Stimulated activated CD4-positive, alpha-beta T cell treated with anti-CD3 and anti-CD28 coated beads, Interleukin-1b, Interleukin-23, amount 100 ng/mL, for 1 hour (primary cell): ENCODE measurements around the gene DPYSL5.
"Not testable (repeated sequence)": the region's sequence is repeated elsewhere in the genome, so short reads cannot be mapped to it uniquely, and the experiment has no call there.

Experiments
- DNase-seq, 2 donors: peaks; one replicate each; pipeline ENCODE4 v3.0.0-alpha.2; 2020; ENCODE audit warnings: low read depth in 2 of 2

The DPYSL5 gene

DNA sequence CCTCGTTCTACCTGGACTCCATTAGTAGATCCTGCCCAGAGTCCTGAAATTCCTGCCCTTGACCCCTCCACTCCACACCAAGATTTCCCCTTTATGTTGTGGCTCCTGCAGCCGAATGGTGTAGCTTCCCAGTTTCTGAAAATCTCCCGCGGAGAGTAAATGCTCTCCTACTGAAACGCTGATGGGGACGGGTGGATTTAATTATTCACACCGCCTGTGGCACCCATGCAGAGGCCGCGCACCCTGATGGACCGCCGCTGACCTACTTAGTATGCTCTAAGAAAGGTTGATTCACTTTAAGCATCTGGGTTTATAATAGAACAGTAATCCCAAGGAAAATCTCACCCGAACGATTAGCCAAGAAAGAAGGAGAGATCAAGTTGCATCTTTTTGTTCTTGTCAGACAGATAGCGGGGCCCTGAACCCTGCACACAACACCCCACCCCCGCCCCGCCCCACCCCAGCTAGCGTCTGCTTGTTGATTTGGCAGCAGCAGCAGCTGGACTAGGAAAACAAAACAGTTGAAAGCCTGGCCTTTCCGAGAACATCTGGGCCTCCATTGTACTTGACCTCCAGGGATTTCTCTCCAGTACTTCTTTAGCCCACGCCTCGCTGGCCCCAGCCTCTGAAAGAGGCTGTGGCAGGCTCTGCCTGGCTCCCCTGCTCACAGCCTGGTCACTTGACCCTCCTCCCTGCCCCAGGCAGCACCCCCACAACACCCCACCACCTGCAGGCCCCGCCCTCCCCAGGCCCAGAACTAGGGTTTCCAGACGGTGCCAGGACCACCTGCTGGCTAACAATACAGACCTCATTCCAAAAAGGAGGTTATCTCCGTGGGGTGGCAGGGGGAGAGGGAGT lies 53.6 kb downstream of the DPYSL5 start:
- DNase-seq = no peak

- no peak for DNase-seq
These were observed 55.7 kb downstream of the DPYSL5 start for GRCh38 chr2:26903676-26904075.

DNA sequence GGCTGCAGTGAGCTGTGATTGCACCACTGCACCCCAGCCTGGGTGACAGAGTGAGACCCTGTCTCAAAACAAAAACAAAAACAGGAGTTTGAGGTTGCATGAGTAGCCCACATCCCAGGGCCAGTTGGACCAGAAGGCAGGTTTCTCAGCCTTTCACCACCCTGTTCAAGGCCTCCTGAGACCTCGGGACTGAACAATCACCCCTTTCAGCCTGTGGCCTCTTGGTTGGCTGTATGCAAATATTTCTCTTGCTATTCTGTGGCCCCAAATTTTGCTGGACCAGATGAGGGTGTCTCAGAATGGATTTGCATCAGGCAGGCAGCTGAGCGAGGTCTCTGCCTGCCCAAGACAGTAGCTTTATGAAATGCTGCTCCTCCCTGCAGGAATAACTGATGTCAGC lies 56.9 kb downstream of the DPYSL5 start:
- no peak for DNase-seq

- no peak for DNase-seq
These were observed 57.6 kb downstream of the DPYSL5 start for GRCh38 chr2:26905341-26906198.

- no peak for DNase-seq
These were observed 59.5 kb downstream of the DPYSL5 start for GRCh38 chr2:26907416-26907815.

- DNase-seq = no peak
These were observed 62.2 kb downstream of the DPYSL5 start for GRCh38 chr2:26910176-26910575.

- no peak for DNase-seq
These were observed 64.3 kb downstream of the DPYSL5 start for GRCh38 chr2:26911911-26912861.

GRCh38 chr2:26913606-26913998 lies 65.7 kb downstream of the DPYSL5 start:
- no peak for DNase-seq

DNA sequence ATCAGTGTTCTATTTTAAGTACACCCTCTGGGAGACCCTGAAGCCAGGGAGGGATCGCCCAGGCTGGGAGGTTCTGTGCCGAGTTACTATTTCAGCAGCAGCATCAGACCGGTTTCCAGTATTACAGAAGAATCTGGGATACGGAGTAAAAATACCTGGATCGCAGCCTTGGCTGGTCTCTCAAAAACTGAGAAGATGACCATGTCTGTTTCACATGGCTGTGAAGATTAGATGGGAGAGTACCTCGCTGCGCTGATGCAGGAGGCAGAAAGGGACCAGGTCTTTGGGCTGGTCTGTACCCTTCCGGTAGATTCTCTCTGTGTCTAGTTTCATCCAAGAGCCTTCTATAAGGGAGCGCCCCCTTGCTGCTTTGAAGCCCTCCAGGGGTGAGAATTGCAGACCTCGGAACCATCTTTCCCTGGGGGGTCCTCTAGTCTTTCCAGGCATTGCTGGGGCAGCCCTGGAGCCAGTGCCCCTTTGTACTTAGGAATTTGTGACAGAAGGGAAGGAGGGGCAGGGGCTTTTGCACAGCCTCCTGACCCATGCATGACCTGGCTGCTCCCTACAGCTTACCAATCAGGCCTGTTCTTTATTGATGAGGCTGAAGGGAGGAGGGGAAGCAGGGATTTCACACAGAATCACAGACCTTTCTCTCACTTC lies 66.2 kb downstream of the DPYSL5 start:
- DNase-seq = no peak

GRCh38 chr2:26914659-26915310 lies 66.9 kb downstream of the DPYSL5 start:
- DNase-seq = no peak

- DNase-seq = no peak
These were observed 67.4 kb downstream of the DPYSL5 start for GRCh38 chr2:26915316-26915715.

- DNase-seq = no peak
These were observed 68.3 kb downstream of the DPYSL5 start for GRCh38 chr2:26916128-26916692.

DNA sequence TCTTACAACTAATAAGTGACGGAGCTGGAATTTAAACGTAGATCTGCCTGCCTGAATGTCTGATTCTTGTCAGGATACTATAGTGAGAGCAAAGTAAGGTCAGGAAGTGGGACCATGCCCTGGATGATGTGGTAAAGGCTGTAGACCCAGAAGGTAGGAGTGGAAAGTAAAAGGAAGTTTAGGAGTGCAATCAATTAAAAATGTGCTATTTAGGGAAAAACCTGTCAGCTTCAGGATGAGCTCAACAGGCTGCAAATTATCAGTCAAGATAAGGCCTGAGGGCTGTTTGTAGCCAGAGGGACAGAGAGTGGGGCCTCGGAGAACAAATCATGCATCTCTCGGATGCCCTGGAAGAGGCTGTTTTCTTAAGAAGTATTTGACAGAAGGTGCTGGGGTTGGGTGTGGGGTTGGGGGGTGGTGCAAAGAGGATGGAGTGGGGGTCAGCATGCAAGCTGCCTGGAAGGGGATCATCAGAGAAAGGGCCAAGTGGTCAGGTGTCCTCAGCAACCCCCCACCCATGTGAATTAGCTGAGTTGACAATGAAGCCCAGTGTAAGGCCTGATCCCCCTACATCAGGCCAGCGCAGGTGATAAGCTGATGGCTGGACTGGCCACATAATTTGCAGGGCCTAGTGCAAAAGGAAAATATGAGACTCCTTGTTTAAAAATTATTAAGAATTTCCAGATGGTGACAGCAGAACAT lies 69.4 kb downstream of the DPYSL5 start:
- DNase-seq = no peak

GRCh38 chr2:26921323-26921722 lies 73.4 kb downstream of the DPYSL5 start:
- no peak for DNase-seq

- peak in 1 of 2 donors; percentile 4 for DNase-seq
These were observed 74.7 kb downstream of the DPYSL5 start for GRCh38 chr2:26922405-26923188.

- not testable (repeated sequence) for DNase-seq
These were observed 75.2 kb downstream of the DPYSL5 start for GRCh38 chr2:26923189-26923466.

DNA sequence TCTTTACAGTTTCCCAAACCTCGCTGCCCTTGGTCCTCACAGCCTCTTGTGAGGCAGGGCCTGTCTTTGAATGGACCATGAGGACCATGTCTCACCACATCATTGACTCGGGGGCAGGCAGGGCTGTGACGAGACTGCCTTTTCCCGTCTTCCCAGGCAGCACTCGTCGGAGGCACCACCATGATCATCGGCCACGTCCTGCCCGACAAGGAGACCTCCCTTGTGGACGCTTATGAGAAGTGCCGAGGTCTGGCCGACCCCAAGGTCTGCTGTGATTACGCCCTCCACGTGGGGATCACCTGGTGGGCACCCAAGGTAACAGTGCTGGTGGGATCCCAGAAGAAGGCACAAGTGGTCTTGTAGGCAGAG lies 76.8 kb downstream of the DPYSL5 start:
- no peak for DNase-seq

- no peak for DNase-seq
These were observed 77.3 kb downstream of the DPYSL5 start for GRCh38 chr2:26925100-26925791.

- no peak for DNase-seq
These were observed 79.3 kb downstream of the DPYSL5 start for GRCh38 chr2:26927221-26927620.
